Measurements from ENCODE around the gene NHERF2.

GRCh38 chr16:2079991-2080390 is 53.3 kb downstream of the NHERF2 start:
- no peak for TF ChIP-seq POLR2A (IDR thresholded peaks at IDR 0.05; ENCODE audit: low read length)
- no peak for TF ChIP-seq GATA1 (IDR thresholded peaks at IDR 0.05; ENCODE audit: low read depth, low read length)
